ENCODE data around the gene ROPN1L.
"Not testable (repeated sequence)": the region's sequence is repeated elsewhere in the genome, so short reads cannot be mapped to it uniquely, and the experiment has no call there.

DNA sequence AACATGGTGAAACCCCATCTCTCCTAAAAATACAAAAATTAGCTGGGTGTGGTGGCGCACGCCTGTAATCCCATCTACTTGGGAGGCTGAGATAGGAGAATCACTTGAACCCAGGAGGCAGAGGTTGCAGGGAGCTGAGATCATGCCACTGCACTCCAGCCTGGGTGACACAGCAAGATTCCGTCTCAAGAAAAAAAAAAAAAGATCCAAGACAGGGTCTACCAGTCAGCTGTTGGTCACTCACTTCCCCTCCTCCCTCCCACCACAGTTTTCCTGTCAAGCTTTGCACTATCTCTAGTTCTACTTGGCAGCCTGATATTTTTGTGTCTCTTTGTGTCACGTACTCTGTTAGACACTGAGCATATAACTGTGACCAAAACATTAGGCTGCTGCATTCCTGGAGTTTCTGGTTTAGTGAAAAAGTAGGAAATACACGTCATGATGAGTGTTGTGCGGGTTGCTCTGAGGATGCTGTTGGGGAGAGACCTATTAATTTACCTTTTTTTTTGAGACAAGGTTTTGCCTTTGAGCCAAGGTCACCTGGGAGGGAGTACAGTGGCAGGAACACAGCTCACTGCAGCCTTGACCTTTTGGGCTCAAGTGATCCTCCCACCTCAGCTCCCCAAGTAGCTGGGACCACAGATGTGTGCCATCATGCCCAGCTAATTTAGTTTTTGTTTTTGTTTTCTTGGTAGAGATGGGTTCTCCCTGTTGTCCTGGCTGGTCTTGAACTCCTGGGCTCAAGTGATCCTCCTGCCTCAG, 48.9 kb upstream of the ROPN1L start:
- TF ChIP-seq, protein P1, sequence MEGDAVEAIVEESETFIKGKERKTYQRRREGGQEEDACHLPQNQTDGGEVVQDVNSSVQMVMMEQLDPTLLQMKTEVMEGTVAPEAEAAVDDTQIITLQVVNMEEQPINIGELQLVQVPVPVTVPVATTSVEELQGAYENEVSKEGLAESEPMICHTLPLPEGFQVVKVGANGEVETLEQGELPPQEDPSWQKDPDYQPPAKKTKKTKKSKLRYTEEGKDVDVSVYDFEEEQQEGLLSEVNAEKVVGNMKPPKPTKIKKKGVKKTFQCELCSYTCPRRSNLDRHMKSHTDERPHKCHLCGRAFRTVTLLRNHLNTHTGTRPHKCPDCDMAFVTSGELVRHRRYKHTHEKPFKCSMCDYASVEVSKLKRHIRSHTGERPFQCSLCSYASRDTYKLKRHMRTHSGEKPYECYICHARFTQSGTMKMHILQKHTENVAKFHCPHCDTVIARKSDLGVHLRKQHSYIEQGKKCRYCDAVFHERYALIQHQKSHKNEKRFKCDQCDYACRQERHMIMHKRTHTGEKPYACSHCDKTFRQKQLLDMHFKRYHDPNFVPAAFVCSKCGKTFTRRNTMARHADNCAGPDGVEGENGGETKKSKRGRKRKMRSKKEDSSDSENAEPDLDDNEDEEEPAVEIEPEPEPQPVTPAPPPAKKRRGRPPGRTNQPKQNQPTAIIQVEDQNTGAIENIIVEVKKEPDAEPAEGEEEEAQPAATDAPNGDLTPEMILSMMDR (IDR thresholded peaks at IDR 0.05; ENCODE audit: insufficient read depth, low read length, poor library complexity, severe bottlenecking), result not testable (repeated sequence)
- not testable (repeated sequence) for TF ChIP-seq EZH2phosphoT487 (conservative IDR thresholded peaks at IDR 0.05; ENCODE audit: low read length)
